ENCODE measurements around the gene MAPK8IP1.

MAPK8IP1 gene

DNA sequence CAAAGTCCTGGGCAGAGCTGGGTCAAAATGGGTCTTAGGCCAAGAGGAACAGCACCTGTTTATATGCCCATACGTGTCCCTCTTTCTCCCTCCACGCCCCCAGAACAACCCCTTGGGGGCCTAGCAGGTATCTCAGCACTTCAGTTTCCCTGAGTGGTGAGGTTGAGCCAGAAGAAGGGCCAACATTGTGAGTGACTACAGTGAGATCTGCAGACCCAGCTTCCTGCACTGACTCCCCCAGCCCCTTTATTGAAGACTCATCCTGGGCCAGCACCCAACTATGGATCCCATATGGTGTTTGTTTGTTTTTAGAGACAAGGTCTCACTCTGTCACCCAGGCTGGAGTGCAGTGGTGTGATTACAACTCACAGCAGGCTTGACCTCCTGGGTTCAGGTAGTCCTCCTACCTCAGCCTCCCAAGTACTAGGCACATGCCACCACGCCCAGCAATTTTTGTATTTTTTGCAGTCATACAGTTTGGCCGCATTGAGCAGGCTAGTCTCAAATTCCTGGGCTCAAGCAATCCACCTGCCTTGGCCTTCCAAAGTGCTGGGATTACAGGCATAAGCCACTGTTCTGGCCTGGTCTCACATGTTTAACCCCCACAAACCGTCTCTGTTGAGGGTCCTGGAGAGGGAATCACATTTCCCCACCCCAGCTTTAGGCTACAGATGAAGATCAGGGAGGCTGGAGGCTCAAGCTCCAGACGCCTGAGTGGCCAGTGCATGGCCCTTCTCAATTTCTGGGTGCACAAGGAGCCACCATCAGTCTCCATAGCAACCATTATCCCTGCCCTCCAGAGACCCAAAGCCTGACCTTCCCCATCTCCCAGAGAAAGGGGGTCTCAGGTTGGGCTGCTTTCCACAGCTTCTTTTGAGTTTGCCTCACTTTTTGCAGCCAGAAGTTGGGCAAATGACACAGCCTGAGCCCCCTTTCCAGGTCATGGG, 35.4 kb downstream of the MAPK8IP1 start:
- no peak overlapping the region for H3K4me3 ChIP-seq (ENCODE audit: control insufficient read depth, low read depth, low read length)
- DNase-seq (ENCODE audit: low read depth): no peak
- TF ChIP-seq, protein P1, sequence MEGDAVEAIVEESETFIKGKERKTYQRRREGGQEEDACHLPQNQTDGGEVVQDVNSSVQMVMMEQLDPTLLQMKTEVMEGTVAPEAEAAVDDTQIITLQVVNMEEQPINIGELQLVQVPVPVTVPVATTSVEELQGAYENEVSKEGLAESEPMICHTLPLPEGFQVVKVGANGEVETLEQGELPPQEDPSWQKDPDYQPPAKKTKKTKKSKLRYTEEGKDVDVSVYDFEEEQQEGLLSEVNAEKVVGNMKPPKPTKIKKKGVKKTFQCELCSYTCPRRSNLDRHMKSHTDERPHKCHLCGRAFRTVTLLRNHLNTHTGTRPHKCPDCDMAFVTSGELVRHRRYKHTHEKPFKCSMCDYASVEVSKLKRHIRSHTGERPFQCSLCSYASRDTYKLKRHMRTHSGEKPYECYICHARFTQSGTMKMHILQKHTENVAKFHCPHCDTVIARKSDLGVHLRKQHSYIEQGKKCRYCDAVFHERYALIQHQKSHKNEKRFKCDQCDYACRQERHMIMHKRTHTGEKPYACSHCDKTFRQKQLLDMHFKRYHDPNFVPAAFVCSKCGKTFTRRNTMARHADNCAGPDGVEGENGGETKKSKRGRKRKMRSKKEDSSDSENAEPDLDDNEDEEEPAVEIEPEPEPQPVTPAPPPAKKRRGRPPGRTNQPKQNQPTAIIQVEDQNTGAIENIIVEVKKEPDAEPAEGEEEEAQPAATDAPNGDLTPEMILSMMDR (conservative IDR thresholded peaks at IDR 0.05; ENCODE audit: control insufficient read depth, insufficient read depth, low read depth, low read length): no peak

DNA sequence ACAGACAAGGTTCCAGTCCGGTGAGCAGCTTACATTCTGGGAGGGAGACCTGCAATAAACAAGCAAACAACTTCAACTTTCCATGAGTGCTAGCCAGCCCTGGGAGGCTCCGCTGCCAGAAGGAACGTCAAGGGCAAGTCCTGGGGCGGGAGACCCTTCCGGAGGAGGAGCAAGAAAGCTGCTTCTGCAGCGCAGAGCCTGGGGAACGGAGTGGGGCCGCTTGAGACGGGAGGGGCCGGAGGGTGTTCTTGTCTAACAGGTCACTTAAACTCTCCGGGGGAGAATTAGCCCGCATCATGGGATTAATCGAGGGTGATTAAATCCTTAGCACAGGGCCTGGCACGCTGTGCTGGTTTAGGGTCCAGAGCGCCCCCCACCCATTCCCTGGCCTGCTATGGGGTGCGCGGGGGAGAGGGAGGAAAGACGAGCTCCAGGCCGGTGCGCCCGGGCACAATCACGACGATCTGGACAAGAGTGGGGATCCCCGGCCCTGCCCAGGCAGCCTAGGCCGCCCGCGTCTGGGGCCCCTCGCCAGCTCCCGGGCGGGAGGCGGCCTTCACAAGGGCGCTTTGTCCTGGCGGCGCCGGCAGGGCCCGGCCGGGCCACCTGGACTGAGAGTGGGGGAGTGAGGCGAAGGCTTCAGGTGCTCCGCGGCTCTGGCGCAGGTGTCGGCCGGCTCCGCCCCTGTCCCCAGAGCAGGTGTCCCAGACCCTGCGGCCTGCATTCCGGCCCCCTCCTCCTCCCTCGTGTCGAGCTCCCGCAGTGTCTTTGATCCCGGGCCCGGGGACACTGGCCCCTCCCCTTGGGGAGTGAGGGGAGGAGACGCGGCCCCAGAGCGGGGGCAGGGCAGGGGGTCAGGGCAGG, 36.3 kb downstream of the MAPK8IP1 start:
- H3K4me3 ChIP-seq (ENCODE audit: control insufficient read depth, low read depth, low read length): no peak overlapping the region
- TF ChIP-seq, protein P1 (conservative IDR thresholded peaks at IDR 0.05; ENCODE audit: control insufficient read depth, insufficient read depth, low read depth, low read length): no peak
- DNase-seq (ENCODE audit: low read depth): no peak

- DNase-seq (ENCODE audit: low read depth): no peak
- TF ChIP-seq, protein P1 (conservative IDR thresholded peaks at IDR 0.05; ENCODE audit: control insufficient read depth, insufficient read depth, low read depth, low read length): no peak
- no peak within 1 kb of the TSS for H3K4me3 ChIP-seq (ENCODE audit: control insufficient read depth, low read depth, low read length)
Measured at GRCh38 chr11:45922425-45923082, 37.1 kb downstream of the MAPK8IP1 start, which contains the start of gene LARGE2. TSS of gene LARGE2 (plus strand) at chr11:45922656. CDS start at chr11:45922883, 227 bp downstream.

GRCh38 chr11:45924036-45924915, 38.8 kb downstream of the MAPK8IP1 start:
- no peak for DNase-seq (ENCODE audit: low read depth)
- TF ChIP-seq, protein P1 (conservative IDR thresholded peaks at IDR 0.05; ENCODE audit: control insufficient read depth, insufficient read depth, low read depth, low read length): no peak

GRCh38 chr11:45924927-45925326, 39.5 kb downstream of the MAPK8IP1 start:
- H3K4me3 ChIP-seq (ENCODE audit: control insufficient read depth, low read depth, low read length): no peak overlapping the region
- TF ChIP-seq, protein P1 (conservative IDR thresholded peaks at IDR 0.05; ENCODE audit: control insufficient read depth, insufficient read depth, low read depth, low read length): no peak
- no peak for DNase-seq (ENCODE audit: low read depth)

More at GRCh38 chr11:45924036-45924915, 38.8 kb downstream of the MAPK8IP1 start:
- no peak overlapping the region for H3K4me3 ChIP-seq (ENCODE audit: control insufficient read depth, low read depth, low read length)

Measured in fibroblast of mammary gland (primary cell).